ENCODE measurements around the gene GPR180. TPM values are rescaled to one million over a fixed set of nuclear protein-coding genes. Genes with fewer than 3 reads are reported as not detected.

The GPR180 gene
- total and polyA plus RNA-seq, 10 of the 15 experiments (the other 5 are each of a cell fraction or from before 2014, with no cell fraction given): 1.6 to 7.2 (median 5.3) TPM

GRCh38 chr13:94679614-94680013 lies 78.0 kb downstream of the GPR180 start (continued):
- no peak for TF ChIP-seq BACH1 (IDR thresholded peaks at IDR 0.05; ENCODE audit: borderline replicate concordance)

- Histone ChIP-seq H3K4me1 (ENCODE audit: control insufficient read depth, insufficient read depth, low read length) (no peaks in the 10 kb centered on the region), H3K36me3 (ENCODE audit: control insufficient read depth in 2 of 2, insufficient read depth in 2 of 2, low read length in 1 of 2) (no peaks in the 10 kb centered on the region), H3K27ac (ENCODE audit: control insufficient read depth, insufficient read depth) (no peak overlapping the region), H2AFZ (ENCODE audit: control insufficient read depth, low read depth, low read length) (no peak overlapping the region), H3K79me2 (ENCODE audit: control insufficient read depth, insufficient read depth, low read length) (no peaks in the 10 kb centered on the region), H3K4me3 (no peak overlapping the region), H3K9me3 (replicated peaks; ENCODE audit: control insufficient read depth, insufficient read depth, low read length) (no peaks in the 10 kb centered on the region), H3K4me2 (ENCODE audit: control insufficient read depth, insufficient read depth) (no peak overlapping the region), H3K9ac (ENCODE audit: control insufficient read depth, insufficient read depth, low read length) (no peak overlapping the region), H4K20me1 (ENCODE audit: control insufficient read depth, insufficient read depth) (no peaks in the 10 kb centered on the region), H3K27me3 (replicated peaks in 1 of 2; ENCODE audit: control insufficient read depth in 2 of 2, insufficient read depth in 2 of 2, low read length in 1 of 2) (no peaks in the 10 kb centered on the region)
- RAD21 ChIA-PET (ENCODE audit: unreplicated experiment): no interaction called here
- POLR2A ChIA-PET: no interaction called here
- BruUV-seq (replicated peaks): no TSS peak
- SMC1A ChIA-PET (ENCODE audit: uncharacterized antibody, unreplicated experiment): no interaction called here
- intact Hi-C loops (cut with micrococcal nuclease; ENCODE audit: unreplicated experiment) (no loop called here), in situ Hi-C loops (cut with MboI) (no loop called here)
- ATAC-seq: no peak
- TF ChIP-seq CHD1 (IDR thresholded peaks at IDR 0.05; ENCODE audit: low read depth, low read length): no peak
- TF ChIP-seq ZNF24 (IDR thresholded peaks at IDR 0.05): peak; percentile 70; the same call in 1 of the 2 replicates
- no peak for TF ChIP-seq NRF1 (conservative IDR thresholded peaks at IDR 0.05; ENCODE audit: low read depth, low read length)
- TF ChIP-seq NR2C2 (IDR thresholded peaks at IDR 0.05; ENCODE audit: borderline replicate concordance, control insufficient read depth, insufficient read length, low read depth): no peak
- CTCF ChIA-PET: interaction anchor here (1.7 kb wide), 1 partner anchor 9 kb away, joined by 4 read pairs; no protein-coding TSS in a partner anchor
- DNase-seq (ENCODE audit: low read depth, low spot score): no peak
- WGBS (ENCODE audit: insufficient coverage, insufficient replicate concordance, low lambda C conversion rate, missing lambda C conversion rate): 6% methylated on average over 2 of the region's 2 CpGs
- no peak for FAIRE-seq
These were observed 80.6 kb downstream of the GPR180 start for GRCh38 chr13:94682229-94682628.

- Histone ChIP-seq H3K36me3 (ENCODE audit: control insufficient read depth in 2 of 2, insufficient read depth in 2 of 2, low read length in 1 of 2) (no peaks in the 10 kb centered on the region), H2AFZ (ENCODE audit: control insufficient read depth, low read depth, low read length) (no peak overlapping the region), H3K4me2 (ENCODE audit: control insufficient read depth, insufficient read depth) (no peak overlapping the region), H3K9me3 (replicated peaks; ENCODE audit: control insufficient read depth, insufficient read depth, low read length) (no peaks in the 10 kb centered on the region), H3K27me3 (replicated peaks in 1 of 2; ENCODE audit: control insufficient read depth in 2 of 2, insufficient read depth in 2 of 2, low read length in 1 of 2) (no peaks in the 10 kb centered on the region), H3K9ac (ENCODE audit: control insufficient read depth, insufficient read depth, low read length) (no peak overlapping the region), H3K79me2 (ENCODE audit: control insufficient read depth, insufficient read depth, low read length) (no peaks in the 10 kb centered on the region), H3K4me3 (no peak overlapping the region), H3K27ac (ENCODE audit: control insufficient read depth, insufficient read depth) (no peak overlapping the region), H3K4me1 (ENCODE audit: control insufficient read depth, insufficient read depth, low read length) (no peaks in the 10 kb centered on the region), H4K20me1 (ENCODE audit: control insufficient read depth, insufficient read depth) (no peaks in the 10 kb centered on the region)
- BruUV-seq (replicated peaks): no TSS peak
- no peak for TF ChIP-seq SP1 (IDR thresholded peaks at IDR 0.05; ENCODE audit: low read depth, low read length)
- no peak for TF ChIP-seq CBX5 (IDR thresholded peaks at IDR 0.05; ENCODE audit: low read depth)
- TF ChIP-seq ZNF217 (IDR thresholded peaks at IDR 0.05): no peak
- no peak for TF ChIP-seq NFYA (IDR thresholded peaks at IDR 0.05; ENCODE audit: borderline replicate concordance, low read depth, low read length)
- no peak for TF ChIP-seq NR2F1 (conservative IDR thresholded peaks at IDR 0.05)
- TF ChIP-seq STAT1 (conservative IDR thresholded peaks at IDR 0.05): no peak
- TF ChIP-seq EGR1 (IDR thresholded peaks at IDR 0.05; ENCODE audit: borderline replicate concordance in 1 of 2, low read depth in 2 of 2, low read length in 2 of 2): no peak
- ATAC-seq: no peak
- ChIA-PET RAD21 (ENCODE audit: unreplicated experiment) (no interaction called here), SMC1A (ENCODE audit: uncharacterized antibody, unreplicated experiment) (no interaction called here), CTCF (interaction anchor here (1.7 to 4.3 kb wide), 2 partner anchors 8 to 10 kb away, joined by 4 to 15 read pairs; no protein-coding TSS in a partner anchor), POLR2A (no interaction called here)
- in situ Hi-C loops (cut with MboI) (no loop called here), intact Hi-C loops (cut with micrococcal nuclease; ENCODE audit: unreplicated experiment) (no loop called here)
- FAIRE-seq: no peak
- DNase-seq (ENCODE audit: low read depth, low spot score): no peak
- WGBS (ENCODE audit: insufficient coverage, insufficient replicate concordance, low lambda C conversion rate, missing lambda C conversion rate): 62% methylated on average over 5 of the region's 5 CpGs
These were observed 81.8 kb downstream of the GPR180 start for GRCh38 chr13:94683409-94683808.
